Putamen (tissue), 1 donor: ENCODE measurements around the gene CNNM4.
"Not testable (repeated sequence)": the region's sequence is repeated elsewhere in the genome, so short reads cannot be mapped to it uniquely, and the experiment has no call there.

Experiments used
- DNase-seq: peaks from one replicate; pipeline ENCODE4 v3.0.0-alpha.2; 2016; ENCODE audit warnings: low spot score

The CNNM4 gene

GRCh38 chr2:96792772-96793749, 32.4 kb downstream of the CNNM4 start:
- no peak for DNase-seq

GRCh38 chr2:96795076-96795475, 34.4 kb downstream of the CNNM4 start:
- DNase-seq: no peak

- not testable (repeated sequence) for DNase-seq
These were observed 35.8 kb downstream of the CNNM4 start for GRCh38 chr2:96796497-96796896.

- DNase-seq: no peak
These were observed 36.4 kb downstream of the CNNM4 start for GRCh38 chr2:96797066-96797625.

- no peak for DNase-seq
These were observed 38.3 kb downstream of the CNNM4 start for GRCh38 chr2:96798733-96799622.

- DNase-seq: no peak
These were observed 38.9 kb downstream of the CNNM4 start for GRCh38 chr2:96799623-96799935.

- no peak for DNase-seq
These were observed 39.6 kb downstream of the CNNM4 start for GRCh38 chr2:96800061-96801004.

GRCh38 chr2:96801005-96801785, 40.5 kb downstream of the CNNM4 start:
- peak; percentile 49 for DNase-seq

GRCh38 chr2:96801786-96802595, 41.3 kb downstream of the CNNM4 start:
- DNase-seq: no peak

- DNase-seq: no peak
These were observed 42.0 kb downstream of the CNNM4 start for GRCh38 chr2:96802721-96803120.

GRCh38 chr2:96804986-96805385, 44.3 kb downstream of the CNNM4 start:
- DNase-seq: no peak

GRCh38 chr2:96805946-96806345, 45.2 kb downstream of the CNNM4 start:
- DNase-seq: not testable (repeated sequence)

GRCh38 chr2:96806468-96807126, 45.9 kb downstream of the CNNM4 start:
- no peak for DNase-seq

- no peak for DNase-seq
These were observed 46.4 kb downstream of the CNNM4 start for GRCh38 chr2:96807127-96807471.

GRCh38 chr2:96808176-96808837, 47.6 kb downstream of the CNNM4 start:
- DNase-seq: no peak

GRCh38 chr2:96809216-96809882, 48.6 kb downstream of the CNNM4 start:
- no peak for DNase-seq

- no peak for DNase-seq
These were observed 49.5 kb downstream of the CNNM4 start for GRCh38 chr2:96809951-96810782.
